HCT116 (cell line): ENCODE measurements around the gene SERINC1.

Experiments
- CTCF ChIP-seq, 3 experiments: fragments of 200-600 bp in 1 of 3; sonication (generic) in 1 of 3; IDR thresholded peaks in 2 of 3; conservative IDR thresholded peaks in 1 of 3; 2 replicates each; pipeline ENCODE4 v1.5.1; 2012 to 2017; ENCODE audit warnings: low read depth in 2 of 3, low read length in 2 of 3, antibody characterized with exemption in 1 of 3, borderline replicate concordance in 1 of 3, control low read depth in 1 of 3, mild to moderate bottlenecking in 1 of 3, mixed read lengths in 1 of 3, mixed run types in 1 of 3, moderate library complexity in 1 of 3; ENCODE audit not compliant: insufficient read depth in 1 of 3
- EZH2 ChIP-seq: fragments of 200-600 bp; sonication (generic); IDR thresholded peaks from 2 replicates; pipeline ENCODE4 v1.6.1; 2017; ENCODE audit warnings: antibody characterized with exemption, mixed run types
- MAX ChIP-seq: IDR thresholded peaks from 2 replicates; pipeline ENCODE4 v1.6.1; 2012
- POLR2A ChIP-seq: IDR thresholded peaks from 2 replicates; pipeline ENCODE4 v1.7.0; 2011; ENCODE audit warnings: borderline replicate concordance; ENCODE audit not compliant: insufficient read depth, insufficient read length; ENCODE audit errors: extremely low read depth
- POLR2AphosphoS5 ChIP-seq: IDR thresholded peaks from 2 replicates; pipeline ENCODE4 v1.6.1; 2011; ENCODE audit warnings: mild to moderate bottlenecking, low read depth, low read length, moderate library complexity
- REST ChIP-seq: IDR thresholded peaks from 2 replicates; pipeline ENCODE4 v1.6.1; 2012; ENCODE audit warnings: low read depth
- YY1 ChIP-seq: IDR thresholded peaks from 2 replicates; pipeline ENCODE4 v1.6.1; 2011; ENCODE audit warnings: low read length, low read depth, moderate library complexity, mild to moderate bottlenecking; ENCODE audit not compliant: insufficient replicate concordance; ENCODE audit errors: extremely low read depth
- ZNF274 ChIP-seq: fragments of 200-500 bp; sonication (Bioruptor generic); IDR thresholded peaks from 2 replicates; pipeline ENCODE4 v1.6.1; 2014; ENCODE audit warnings: mild to moderate bottlenecking, low read depth, low read length, inconsistent platforms

- TF ChIP-seq CTCF (IDR thresholded peaks at IDR 0.05 in 2 of 3, conservative IDR thresholded peaks at IDR 0.05 in 1 of 3; ENCODE audit: borderline replicate concordance in 1 of 3, insufficient read depth in 1 of 3, low read depth in 2 of 3, low read length in 2 of 3) (no peak), POLR2AphosphoS5 (no peak), YY1 (no peak), MAX (no peak), ZNF274 (no peak), POLR2A (no peak), EZH2 (no peak), REST (no peak)
These were observed 71.0 kb downstream of the SERINC1 start for GRCh38 chr6:122400462-122401089.
